ENCODE measurements around the gene COX14.

GRCh38 chr12:50102131-50102531 is 9.9 kb upstream of the COX14 start:
- TF ChIP-seq SP1 (IDR thresholded peaks at IDR 0.05; ENCODE audit: low read depth, low read length) (no peak), EZH2 (IDR thresholded peaks at IDR 0.05; ENCODE audit: borderline replicate concordance, control insufficient read depth, low read depth, low read length) (no peak), POLR2AphosphoS5 (IDR thresholded peaks at IDR 0.05; ENCODE audit: low read length) (0 out of 2 replicates have a peak, but pooled peaks have one; percentile 3), CEBPB (IDR thresholded peaks at IDR 0.05; ENCODE audit: borderline replicate concordance in 1 of 2, low read depth in 2 of 2, low read length in 2 of 2) (no peak), POLR2A (IDR thresholded peaks at IDR 0.05; ENCODE audit: low read depth, low read length) (no peak), CBFB (IDR thresholded peaks at IDR 0.05; ENCODE audit: low read depth) (no peak)
- TF ChIP-seq, protein P1, sequence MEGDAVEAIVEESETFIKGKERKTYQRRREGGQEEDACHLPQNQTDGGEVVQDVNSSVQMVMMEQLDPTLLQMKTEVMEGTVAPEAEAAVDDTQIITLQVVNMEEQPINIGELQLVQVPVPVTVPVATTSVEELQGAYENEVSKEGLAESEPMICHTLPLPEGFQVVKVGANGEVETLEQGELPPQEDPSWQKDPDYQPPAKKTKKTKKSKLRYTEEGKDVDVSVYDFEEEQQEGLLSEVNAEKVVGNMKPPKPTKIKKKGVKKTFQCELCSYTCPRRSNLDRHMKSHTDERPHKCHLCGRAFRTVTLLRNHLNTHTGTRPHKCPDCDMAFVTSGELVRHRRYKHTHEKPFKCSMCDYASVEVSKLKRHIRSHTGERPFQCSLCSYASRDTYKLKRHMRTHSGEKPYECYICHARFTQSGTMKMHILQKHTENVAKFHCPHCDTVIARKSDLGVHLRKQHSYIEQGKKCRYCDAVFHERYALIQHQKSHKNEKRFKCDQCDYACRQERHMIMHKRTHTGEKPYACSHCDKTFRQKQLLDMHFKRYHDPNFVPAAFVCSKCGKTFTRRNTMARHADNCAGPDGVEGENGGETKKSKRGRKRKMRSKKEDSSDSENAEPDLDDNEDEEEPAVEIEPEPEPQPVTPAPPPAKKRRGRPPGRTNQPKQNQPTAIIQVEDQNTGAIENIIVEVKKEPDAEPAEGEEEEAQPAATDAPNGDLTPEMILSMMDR (IDR thresholded peaks at IDR 0.05 in 2 of 3, conservative IDR thresholded peaks at IDR 0.05 in 1 of 3; ENCODE audit: control insufficient read depth in 2 of 3, extremely low read depth in 1 of 3, insufficient read depth in 1 of 3, low read depth in 3 of 3, low read length in 3 of 3) = no peak
- TF ChIP-seq, protein P2, sequence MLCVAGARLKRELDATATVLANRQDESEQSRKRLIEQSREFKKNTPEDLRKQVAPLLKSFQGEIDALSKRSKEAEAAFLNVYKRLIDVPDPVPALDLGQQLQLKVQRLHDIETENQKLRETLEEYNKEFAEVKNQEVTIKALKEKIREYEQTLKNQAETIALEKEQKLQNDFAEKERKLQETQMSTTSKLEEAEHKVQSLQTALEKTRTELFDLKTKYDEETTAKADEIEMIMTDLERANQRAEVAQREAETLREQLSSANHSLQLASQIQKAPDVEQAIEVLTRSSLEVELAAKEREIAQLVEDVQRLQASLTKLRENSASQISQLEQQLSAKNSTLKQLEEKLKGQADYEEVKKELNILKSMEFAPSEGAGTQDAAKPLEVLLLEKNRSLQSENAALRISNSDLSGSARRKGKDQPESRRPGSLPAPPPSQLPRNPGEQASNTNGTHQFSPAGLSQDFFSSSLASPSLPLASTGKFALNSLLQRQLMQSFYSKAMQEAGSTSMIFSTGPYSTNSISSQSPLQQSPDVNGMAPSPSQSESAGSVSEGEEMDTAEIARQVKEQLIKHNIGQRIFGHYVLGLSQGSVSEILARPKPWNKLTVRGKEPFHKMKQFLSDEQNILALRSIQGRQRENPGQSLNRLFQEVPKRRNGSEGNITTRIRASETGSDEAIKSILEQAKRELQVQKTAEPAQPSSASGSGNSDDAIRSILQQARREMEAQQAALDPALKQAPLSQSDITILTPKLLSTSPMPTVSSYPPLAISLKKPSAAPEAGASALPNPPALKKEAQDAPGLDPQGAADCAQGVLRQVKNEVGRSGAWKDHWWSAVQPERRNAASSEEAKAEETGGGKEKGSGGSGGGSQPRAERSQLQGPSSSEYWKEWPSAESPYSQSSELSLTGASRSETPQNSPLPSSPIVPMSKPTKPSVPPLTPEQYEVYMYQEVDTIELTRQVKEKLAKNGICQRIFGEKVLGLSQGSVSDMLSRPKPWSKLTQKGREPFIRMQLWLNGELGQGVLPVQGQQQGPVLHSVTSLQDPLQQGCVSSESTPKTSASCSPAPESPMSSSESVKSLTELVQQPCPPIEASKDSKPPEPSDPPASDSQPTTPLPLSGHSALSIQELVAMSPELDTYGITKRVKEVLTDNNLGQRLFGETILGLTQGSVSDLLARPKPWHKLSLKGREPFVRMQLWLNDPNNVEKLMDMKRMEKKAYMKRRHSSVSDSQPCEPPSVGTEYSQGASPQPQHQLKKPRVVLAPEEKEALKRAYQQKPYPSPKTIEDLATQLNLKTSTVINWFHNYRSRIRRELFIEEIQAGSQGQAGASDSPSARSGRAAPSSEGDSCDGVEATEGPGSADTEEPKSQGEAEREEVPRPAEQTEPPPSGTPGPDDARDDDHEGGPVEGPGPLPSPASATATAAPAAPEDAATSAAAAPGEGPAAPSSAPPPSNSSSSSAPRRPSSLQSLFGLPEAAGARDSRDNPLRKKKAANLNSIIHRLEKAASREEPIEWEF (IDR thresholded peaks at IDR 0.05; ENCODE audit: insufficient replicate concordance, low read depth, low read length) = no peak
